Fibroblast of gingiva (primary cell): ENCODE results near the gene INPP4B.

Source experiments
- DNase-seq: peaks from one replicate; pipeline ENCODE4 v3.0.0-alpha.2; 2011; ENCODE audit warnings: low read depth

Gene INPP4B

DNA sequence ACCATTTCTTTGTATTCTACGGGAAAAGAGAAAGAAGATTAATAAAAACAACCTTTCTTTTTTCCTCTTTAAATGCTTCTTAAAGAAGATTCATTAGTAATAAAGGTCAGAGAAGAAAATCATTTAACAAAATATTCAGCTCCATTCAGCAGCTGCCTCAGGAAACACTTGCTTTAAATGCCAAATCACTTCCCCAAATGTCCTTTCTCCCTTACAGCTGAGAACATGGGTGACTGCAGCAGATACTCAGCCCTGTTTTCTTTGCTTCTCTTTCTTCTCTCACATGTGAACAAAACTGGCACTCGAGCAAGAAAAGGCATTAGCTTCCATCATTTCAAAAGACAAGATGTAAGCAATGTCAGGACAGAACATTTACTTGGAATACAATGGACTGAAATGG is 120.2 kb downstream of the INPP4B start:
- DNase-seq: no peak

DNA sequence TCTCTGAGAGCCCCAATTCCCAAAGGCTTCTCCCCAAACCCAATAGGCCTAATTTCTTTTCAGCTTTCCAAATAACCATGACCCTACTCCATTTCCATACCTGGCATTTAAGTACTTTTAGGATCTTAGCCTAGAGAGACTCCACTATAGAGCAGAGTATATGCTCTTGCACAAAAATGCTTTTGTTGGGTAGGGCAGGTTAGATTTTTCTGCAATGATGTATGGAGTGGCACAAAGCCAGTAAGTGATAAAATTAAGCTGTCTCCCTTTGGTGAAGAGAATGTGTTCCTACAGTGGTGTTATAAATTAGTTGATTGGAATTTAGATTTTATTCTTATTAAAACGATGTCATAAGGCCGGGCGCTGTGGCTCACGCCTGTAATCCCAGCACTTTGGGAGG is 124.9 kb downstream of the INPP4B start:
- DNase-seq: no peak

DNA sequence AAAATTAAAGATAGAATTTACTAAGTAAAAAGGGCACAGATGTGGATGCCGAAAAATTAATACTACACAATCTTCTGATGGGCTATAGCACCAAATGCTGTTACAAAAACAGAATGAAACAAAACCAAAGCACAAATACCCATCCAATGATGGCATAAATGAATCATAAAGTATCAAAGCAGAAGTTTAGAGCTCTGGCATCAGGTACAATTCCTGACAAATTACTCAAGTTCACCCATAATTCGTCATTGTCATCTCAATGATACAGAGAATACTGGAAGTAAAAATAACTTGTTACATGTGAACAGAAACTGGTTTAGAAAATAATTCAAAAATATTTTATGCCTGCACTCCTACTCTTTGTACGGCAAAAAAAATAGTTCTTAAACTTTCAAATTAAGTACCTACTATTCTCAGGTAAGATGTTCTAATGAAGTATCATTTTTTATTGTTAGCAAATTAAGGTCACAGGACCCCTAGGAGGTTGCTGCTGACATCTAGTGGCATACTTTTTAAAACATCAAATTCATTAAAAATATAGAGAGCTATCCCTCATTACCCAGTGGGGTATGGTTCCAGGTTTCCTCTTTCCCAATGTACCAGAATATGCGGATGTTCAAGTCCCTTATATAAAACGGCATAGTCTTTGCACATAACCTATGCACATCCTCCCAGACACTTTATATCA is 126.1 kb downstream of the INPP4B start:
- no peak for DNase-seq

DNA sequence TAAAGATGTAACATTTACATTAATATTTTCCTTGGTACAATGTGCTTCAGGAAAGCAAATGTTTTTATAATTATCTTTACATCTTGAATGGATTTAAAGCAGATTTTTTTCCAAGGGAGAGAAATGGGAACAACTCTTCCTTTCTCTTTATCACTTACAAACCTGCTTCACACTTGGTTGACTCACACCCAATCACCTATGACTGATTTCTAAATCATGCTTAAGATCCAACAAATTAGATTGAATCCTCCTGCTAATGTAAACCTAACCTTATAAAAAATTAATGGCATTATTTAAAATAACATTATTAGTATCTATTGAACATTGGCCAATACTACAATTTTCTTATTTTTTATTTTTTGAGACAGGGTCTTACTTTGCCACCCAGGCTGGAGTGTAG is 127.1 kb downstream of the INPP4B start:
- DNase-seq: no peak

DNA sequence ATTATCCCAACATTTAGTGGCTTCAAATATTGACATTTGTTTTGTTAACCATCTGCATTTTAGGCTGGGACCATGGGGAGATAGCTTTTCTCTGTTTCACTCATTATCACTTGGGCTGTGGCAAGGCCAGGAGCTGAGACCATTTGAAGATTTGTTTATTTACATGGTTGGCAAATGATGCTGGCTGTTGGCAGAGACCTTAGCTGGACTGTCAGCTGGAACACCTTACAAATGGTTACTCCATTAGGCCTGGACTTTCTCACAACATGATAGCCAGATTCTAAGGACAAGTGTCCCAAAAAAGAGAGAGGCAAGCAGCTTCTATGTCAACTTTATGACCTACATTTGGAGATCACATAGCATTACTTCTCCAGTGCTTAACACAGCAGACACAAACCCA is 130.4 kb downstream of the INPP4B start:
- DNase-seq: no peak

DNA sequence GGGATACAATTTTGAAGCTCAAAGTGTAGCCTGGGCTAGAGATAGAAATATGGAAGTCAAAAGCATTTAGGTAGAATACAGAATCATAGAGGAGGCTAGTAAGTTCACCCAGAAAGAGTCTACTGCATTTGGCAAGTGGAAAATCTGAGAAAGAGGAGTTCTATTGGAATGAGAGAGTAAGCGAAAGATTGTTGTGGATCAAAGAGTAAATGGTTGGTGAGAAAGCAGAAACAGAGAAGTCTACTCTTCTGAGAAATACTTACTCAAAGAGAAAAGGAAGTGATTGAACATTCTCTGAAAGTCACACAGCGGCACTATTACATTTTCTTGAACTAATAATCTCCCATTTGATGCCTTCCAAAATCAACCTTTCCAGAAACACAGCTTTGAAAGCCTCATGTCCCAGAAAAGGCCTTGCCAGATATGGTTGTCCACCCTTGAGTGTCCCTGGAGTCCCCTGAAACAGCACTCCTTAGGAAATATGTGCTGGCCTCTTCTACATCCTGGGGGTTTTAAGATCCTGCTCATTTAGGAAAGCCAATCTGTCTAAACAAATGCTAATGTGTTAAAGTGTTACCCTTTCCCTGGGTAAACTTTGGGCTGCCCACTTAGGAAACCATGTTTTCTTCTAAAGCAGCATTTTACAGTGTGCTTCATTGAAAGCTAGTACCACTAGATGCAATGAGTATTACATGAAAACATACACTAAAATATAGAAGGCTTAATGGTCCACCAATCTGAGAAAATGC is 132.6 kb downstream of the INPP4B start:
- DNase-seq: no peak

DNA sequence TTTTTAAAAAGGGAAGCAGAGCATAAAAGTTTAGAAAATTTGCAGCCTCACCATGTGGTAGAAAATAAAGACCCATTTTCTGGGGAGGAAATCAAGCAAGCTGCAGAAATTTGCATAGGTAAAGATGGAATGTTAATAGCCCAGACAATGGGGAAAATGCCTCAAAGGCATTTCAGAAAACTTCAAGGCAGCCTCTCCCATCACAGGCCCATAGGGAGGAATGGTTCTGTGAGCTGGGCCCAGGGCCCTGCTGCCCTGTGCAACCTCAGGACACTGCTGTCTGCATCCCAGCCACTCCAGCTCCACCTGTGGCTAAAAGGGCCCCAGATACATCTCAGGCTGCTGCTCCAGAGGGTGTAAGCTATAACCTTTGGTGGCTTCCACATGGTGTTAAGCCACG is 137.9 kb downstream of the INPP4B start:
- DNase-seq: no peak

DNA sequence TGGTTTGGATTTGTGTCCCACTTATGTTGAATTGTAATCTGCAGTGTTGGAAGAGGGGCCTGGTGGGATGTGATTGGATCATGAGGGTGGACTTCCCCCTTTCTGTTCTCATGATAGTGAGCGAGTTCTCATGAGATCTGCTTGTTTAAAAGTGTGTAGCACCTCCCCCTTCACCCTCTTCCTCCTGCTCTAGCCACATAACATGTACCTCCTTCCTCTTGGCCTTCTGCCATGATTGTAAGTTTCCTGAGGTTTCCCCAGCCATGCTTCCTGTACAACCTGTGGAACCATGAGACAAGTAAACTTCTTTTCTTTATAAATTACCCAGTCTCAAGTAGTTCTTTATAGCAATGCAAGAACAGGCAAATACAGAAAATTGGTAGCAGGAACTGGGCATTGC is 138.7 kb downstream of the INPP4B start:
- DNase-seq: no peak

DNA sequence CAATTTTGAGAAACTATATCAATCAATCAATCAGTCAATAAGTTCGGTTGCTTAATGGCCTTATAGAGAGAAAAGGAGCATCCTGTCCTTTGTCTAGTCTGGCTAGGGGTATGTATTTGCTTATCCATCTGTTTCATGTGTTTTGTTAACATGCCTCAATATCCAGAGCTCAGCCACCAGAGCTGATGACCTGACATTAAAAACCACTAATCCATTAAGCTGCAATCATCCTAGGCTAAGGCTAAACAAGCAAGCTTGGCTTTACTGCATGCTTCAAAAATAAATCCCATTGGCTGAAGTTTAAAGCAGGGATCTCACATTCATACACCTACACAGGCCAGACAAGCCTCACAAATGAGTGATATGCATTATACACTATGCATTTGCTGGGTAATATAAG is 139.7 kb downstream of the INPP4B start:
- no peak for DNase-seq

DNA sequence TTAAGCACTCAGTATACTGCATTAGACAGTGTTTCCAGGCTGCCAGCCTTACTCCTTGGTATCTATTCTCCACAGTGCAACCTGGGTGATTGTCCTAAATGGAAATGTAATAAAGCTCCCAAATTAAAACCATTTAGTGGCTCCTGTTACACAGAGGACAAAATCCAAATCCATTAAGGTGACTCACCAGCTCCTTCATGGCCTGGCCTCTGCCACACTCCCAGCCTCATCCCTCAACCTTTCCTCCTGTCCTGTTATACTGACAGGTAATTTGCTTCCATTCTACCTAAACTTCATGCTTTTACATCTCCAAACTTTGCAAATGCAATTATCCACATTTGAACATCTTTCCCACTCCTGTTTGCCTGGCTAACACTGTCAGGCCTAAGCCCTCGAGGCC is 140.3 kb downstream of the INPP4B start:
- no peak for DNase-seq

DNA sequence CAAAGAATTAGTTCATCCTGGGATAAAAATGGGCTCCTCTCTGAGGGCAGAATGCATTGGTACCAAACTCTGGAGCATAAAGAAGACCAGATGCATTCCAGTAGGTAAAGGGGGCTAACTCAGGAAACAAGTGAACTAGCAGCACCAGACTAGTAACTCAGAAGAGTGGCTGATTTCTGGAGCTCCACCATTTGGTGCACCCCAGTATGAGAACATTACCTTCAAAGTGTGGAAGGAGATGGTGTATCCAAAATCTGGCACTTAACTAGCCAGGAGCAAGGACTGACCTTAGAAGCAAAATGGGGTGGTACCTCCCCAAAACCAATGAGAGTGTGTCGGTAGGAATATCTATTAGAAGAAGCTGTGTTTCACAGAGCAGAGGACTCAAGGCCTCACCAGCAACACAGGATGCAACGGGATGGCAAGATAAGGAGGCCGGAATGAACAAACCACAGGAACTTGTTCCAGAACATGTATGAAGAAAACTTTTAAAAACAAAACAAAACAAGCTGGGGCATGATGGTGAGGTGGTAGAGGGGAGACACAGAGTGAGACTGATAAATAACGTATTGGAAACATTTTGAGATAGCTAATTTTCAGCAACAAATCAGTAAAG is 142.3 kb downstream of the INPP4B start:
- DNase-seq: no peak

DNA sequence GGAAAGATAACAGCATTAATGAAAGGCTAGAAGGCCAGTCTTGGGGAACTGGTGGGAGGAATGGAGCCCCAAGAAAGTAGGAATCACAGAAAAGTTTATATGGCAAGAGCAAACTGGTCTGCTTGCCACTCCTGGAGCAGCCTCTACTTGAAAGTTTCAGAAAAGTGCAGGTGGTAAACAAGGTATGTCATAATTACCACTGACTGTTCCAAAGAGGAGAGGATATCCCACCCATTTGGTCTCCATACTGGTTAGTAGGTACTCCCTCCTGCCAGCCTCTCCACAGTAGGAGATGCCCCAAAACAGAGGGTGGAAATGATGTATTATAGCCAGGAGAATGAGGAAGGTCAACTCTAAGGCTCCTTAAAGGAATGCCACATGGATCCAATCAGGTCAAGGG is 145.1 kb downstream of the INPP4B start:
- no peak for DNase-seq

DNA sequence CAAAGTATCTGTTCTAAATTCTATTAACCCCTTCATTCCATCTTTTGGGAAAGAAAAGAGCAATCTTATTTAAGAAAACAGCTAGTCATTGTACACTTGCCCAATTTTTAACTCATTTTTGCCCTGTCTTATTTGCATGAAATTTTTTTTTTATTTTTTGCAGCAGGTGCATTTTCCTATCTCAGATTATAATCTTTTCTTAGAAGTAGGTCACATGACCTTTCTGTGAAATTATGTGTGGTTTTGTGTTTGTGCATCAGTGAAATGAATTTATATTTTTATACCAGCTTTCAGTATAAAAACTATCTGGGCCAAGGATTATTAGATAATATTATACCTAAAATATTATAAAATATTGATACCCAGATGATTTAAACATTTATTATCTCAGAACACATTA is 145.6 kb downstream of the INPP4B start:
- DNase-seq: no peak

DNA sequence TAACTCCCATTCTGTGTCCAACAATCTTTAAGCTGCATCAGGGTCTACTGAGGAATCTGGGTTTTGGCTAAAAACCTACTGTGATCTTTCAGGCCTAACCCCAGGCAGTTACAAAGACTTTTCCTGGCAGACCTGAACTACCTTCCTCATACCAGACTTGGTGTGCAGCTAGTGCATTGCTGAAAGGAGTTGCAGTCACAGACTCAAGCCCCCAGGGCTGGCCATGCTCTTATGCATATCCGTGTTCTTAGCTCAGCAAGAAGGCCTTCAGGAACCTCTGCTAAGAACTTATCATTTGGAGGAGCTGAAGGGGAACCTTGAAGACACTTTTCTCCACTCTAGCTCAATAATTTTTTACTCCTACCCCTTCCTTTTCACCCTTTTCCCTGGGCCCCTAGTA is 147.5 kb downstream of the INPP4B start:
- DNase-seq: no peak

DNA sequence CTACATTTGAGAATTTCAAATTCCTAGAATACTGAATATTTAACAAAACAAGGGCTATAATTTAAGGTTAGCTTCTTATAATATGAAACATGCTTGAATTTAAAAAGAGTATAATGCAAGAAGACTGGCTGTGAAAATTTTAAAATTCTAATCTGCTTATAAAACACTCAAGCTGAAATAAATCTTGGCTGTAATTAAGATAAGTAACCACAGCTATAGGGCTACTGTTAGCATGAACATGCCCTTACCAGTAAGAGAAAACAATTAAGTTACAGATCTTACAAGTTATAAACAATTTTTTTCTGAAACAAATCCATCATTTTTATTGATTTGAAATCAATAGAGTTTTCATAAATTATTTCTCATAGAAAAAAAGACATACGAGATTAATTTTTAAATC is 148.2 kb downstream of the INPP4B start:
- DNase-seq: no peak

DNA sequence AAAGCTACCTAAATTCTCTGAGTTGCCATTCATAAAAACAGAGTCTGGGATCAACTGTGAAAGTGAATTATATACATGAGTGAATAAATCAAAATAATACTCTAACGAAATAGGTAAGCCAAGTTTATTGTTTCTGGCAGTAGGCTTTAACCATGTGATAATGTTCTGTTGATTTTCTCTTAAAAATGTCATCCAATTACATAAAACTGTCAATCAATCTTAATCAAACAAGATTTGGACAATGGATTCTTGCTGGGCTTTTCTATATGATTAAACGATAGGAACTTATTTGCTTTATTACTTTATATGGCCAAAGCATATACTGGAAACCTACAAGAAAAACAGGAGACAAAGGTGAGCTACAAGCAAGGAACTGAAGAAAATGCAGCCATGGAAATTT is 148.8 kb downstream of the INPP4B start:
- DNase-seq: no peak

DNA sequence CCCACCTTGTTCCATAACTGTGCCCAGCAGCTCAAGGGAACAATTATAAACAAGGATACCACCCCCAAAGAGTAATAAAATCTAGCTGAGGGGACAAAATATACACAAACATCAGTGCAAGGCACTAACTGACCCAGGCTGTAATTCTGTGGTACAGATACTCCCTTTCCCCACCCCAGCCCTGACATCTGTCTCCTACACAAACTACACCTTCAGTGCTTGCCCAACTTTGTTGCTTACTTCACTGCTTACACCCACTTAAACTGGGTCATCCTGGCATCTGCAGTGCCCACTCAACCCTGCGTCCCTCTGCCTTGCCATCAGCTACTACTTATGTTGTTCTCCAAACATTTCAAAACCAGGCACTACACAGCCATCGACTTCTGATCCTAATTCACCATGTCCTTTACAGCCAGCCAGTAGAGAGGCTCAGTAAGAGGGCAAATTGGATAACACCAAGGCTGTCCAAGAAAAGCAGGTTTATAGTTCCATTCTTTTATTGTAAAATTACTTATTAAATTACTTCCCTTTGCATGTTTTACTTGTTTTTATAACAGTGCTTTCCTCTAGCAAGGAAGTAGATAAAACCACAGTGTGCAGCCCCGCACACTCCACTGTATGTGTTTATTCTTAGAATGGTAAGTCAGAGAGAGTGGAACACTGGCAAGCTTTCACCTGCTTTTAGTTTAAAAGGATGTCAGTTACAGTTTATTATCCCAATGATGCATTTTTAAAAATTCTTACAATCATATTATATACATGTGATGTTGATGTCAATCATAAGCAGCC is 149.6 kb downstream of the INPP4B start:
- DNase-seq: no peak

DNA sequence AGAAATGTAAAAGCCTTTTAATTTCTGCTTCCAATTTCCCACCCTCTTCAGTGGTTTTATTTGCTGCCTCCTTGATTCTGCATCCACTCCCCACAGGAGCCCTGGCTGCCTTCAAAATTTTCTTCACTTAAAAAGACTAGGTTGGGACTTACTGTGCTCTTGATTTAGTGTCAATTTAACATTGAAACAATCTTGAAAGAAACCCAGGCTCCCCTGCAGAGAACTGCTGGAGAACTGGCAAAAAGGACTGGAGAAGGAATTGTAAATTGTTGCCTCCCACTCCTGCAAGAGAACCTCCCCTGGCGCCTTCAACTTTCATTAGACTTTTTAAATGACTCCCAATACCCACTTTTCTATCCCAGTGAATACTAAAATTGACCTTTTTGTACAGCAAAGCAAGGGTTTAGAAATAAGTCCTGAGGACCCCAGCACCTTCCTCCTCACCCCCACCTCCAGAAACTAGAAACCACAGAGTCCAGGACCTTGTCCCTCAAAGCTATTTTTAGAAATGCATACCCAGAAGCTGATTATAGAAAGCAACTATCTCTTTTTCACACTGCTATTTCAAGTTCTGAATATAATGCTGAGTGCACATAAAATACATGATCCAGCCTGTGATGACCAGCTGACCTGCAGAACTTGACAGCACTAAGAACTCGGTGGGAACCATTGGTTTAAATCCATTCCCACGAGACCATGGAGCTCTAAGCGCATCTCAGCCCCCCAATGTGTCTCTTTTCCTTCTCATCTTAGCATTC is 155.5 kb downstream of the INPP4B start:
- no peak for DNase-seq

DNA sequence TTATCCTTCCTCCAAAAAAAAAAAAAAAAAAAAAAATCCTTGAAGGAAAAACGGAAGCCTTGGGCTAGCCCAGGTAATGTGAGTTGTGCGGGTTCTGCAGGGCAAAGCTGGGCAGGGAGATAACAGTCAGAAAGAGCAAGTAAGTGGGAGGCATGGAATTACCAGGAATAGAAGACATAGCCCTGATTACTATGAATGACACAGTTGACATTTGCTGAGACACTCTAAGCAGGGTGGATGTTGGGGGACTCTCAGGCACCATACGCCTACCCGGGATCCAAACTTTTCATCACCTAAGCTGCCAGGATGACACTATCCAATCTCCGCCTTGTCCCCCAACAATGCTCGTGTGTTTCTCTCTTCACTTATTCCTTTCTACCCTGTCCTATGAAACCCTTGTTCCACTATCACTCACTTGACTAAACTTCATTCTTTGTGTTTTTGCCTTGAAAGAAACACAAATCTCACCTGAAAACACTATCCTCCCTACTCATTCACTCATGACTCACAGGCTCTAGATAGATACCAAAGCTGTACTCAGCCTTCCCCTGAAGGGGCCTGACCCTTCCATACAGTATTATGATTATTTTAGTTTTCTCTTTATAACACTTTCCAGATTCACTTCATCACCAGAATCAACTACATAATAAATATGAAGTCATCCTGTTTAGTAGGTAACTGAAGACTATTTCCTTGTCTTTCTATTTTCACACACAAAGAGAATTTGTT is 158.4 kb downstream of the INPP4B start:
- no peak for DNase-seq

DNA sequence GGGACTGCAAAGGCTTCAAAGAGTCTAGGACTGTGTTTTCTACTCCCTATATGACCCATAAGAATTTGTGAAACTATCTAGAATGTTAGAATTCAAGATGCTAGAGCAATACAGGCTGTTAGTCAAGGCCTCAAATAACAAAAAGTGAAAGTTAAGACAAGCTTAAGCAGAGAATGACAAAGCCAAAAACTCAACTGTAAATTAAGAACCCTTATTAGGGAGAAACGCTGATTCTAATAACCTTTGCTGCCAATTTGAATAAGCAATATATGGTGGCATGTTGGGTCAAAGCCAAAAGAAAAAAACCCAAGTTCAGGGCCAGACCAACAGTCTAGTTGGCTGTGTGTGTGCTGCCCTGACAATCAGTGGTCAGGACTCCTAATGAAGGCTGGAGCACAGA is 160.0 kb downstream of the INPP4B start:
- DNase-seq: no peak

DNA sequence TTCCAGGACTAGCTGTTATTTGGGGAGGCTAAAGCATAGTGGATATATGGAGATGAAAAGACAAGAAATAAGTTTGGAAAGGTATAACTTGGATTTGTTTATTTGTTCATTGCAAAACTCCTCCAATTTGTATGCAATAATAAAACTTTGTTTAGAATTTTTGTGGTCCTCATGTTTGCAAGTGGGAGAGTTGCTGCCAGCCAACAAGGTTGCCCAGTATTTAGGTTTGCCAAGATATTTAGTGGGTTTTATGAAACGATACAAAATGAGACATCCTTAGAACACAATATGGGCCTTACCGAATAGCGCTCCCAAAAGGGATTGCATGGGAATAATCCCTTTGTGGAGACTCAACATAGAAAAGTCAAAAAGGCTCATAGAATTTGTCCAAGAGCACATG is 162.1 kb downstream of the INPP4B start:
- DNase-seq: peak; percentile 93
